ENCODE data around the gene ST7. TPM values are rescaled to one million over a fixed set of nuclear protein-coding genes. Genes with fewer than 3 reads are reported as not detected.

The ST7 gene
- total and polyA plus RNA-seq, 2 donors (not counting 3 experiments of a cell fraction or from before 2014, with no cell fraction given): 18.6 to 24.9 TPM

- dilution Hi-C loops (cut with MboI; ENCODE audit: extremely low pct_ligation_motif_present, low sequenced_read_pairs) (no loop called here), intact Hi-C loops (cut with micrococcal nuclease) (no loop called here)
- no peak overlapping the region for H3K9ac ChIP-seq (replicated peaks; ENCODE audit: extremely low read depth, insufficient read depth, low read length)
- FAIRE-seq (no peak), DNase-seq (ENCODE audit: low read depth, low spot score) (no peak)
- H3K9me1 ChIP-seq (replicated peaks; ENCODE audit: control insufficient read depth, extremely low read depth, insufficient read depth, low read length): no peaks in the 10 kb centered on the region
- TF ChIP-seq POLR2A (IDR thresholded peaks at IDR 0.05; ENCODE audit: low read depth, low read length) (no peak), POLR2AphosphoS5 (IDR thresholded peaks at IDR 0.05; ENCODE audit: insufficient read depth, low read depth, low read length) (no peak), MYC (IDR thresholded peaks at IDR 0.05; ENCODE audit: low read depth, low read length) (no peak), GATA2 (IDR thresholded peaks at IDR 0.05; ENCODE audit: insufficient read depth, insufficient read length, low read depth, low read length) (no peak), FOS (IDR thresholded peaks at IDR 0.05; ENCODE audit: borderline replicate concordance, insufficient read depth, low read length) (no peak), EZH2 (IDR thresholded peaks at IDR 0.05; ENCODE audit: borderline replicate concordance, low read depth, low read length, severe bottlenecking) (no peak), JUN (IDR thresholded peaks at IDR 0.05; ENCODE audit: borderline replicate concordance, insufficient read depth, insufficient read length, low read depth) (no peak)
- TF ChIP-seq, protein P1, sequence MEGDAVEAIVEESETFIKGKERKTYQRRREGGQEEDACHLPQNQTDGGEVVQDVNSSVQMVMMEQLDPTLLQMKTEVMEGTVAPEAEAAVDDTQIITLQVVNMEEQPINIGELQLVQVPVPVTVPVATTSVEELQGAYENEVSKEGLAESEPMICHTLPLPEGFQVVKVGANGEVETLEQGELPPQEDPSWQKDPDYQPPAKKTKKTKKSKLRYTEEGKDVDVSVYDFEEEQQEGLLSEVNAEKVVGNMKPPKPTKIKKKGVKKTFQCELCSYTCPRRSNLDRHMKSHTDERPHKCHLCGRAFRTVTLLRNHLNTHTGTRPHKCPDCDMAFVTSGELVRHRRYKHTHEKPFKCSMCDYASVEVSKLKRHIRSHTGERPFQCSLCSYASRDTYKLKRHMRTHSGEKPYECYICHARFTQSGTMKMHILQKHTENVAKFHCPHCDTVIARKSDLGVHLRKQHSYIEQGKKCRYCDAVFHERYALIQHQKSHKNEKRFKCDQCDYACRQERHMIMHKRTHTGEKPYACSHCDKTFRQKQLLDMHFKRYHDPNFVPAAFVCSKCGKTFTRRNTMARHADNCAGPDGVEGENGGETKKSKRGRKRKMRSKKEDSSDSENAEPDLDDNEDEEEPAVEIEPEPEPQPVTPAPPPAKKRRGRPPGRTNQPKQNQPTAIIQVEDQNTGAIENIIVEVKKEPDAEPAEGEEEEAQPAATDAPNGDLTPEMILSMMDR (IDR thresholded peaks at IDR 0.05; ENCODE audit: extremely low read depth in 1 of 2, insufficient read depth in 1 of 2, low read depth in 1 of 2, low read length in 2 of 2): no peak
- TF ChIP-seq, protein P2, sequence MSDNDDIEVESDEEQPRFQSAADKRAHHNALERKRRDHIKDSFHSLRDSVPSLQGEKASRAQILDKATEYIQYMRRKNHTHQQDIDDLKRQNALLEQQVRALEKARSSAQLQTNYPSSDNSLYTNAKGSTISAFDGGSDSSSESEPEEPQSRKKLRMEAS (IDR thresholded peaks at IDR 0.05; ENCODE audit: insufficient read depth, insufficient read length): no peak
- H4K20me1 ChIP-seq (replicated peaks; ENCODE audit: control insufficient read depth, extremely low read depth, insufficient read depth, low read length): no peaks in the 10 kb centered on the region
- POLR2A ChIA-PET: no interaction called here
- no peak overlapping the region for H2AFZ ChIP-seq (ENCODE audit: low read depth, low read length)
- no peaks in the 10 kb centered on the region for H3K36me3 ChIP-seq (ENCODE audit: control insufficient read depth in 2 of 2, extremely low read depth in 1 of 2, insufficient read depth in 2 of 2, low read length in 2 of 2)
- H3K27me3 ChIP-seq (ENCODE audit: control insufficient read depth in 2 of 2, insufficient read depth in 2 of 2, low read length in 2 of 2): no peaks in the 10 kb centered on the region
- CTCF ChIA-PET: interaction anchor here (0.6 to 1.6 kb wide), 4 partner anchors 17 to 99 kb away, joined by 3 to 5 read pairs (median 3); no protein-coding TSS in a partner anchor
- no peak overlapping the region for H3K4me3 ChIP-seq (replicated peaks in 1 of 3; ENCODE audit: insufficient read depth in 1 of 3, low read depth in 1 of 3, low read length in 3 of 3)
- H3K79me2 ChIP-seq (ENCODE audit: control insufficient read depth, insufficient read depth, low read length): peaks cover 1% of the 10 kb centered on the region
- H3K4me1 ChIP-seq (ENCODE audit: control insufficient read depth, extremely low read depth, insufficient read depth, low read length): peaks cover 9% of the 10 kb centered on the region
- H3K9me3 ChIP-seq (replicated peaks; ENCODE audit: control insufficient read depth, insufficient read depth, low read length): no peaks in the 10 kb centered on the region
- no peak overlapping the region for H3K27ac ChIP-seq (ENCODE audit: insufficient read depth, low read depth, low read length)
- no TSS peak for BruUV-seq (replicated peaks)
- H3K4me2 ChIP-seq (ENCODE audit: insufficient read depth, low read length): no peak overlapping the region
Measured at GRCh38 chr7:117083648-117084047, 130.3 kb downstream of the ST7 start.

Data from endothelial cell of umbilical vein (primary cell).